HepG2 (cell line): ENCODE results near the gene CD40. TPM values are rescaled to one million over a fixed set of nuclear protein-coding genes. Genes with fewer than 3 reads are reported as not detected.

Experiments used
- ATAC-seq: fragments of 200-7000 bp; cut with Tn5 transposase; 3 replicates; pipeline ENCODE4 v1.9.1; 2020; ENCODE audit warnings: mild to moderate bottlenecking, moderate library complexity
- BruUV-seq: library from RNA; stranded (reverse); fragments of 400-500 nt; replicated peaks from 2 replicates; lab custom pipeline; 2021; lab: Mats Ljungman, UMichigan
- CTCF ChIA-PET: fragments of 300-600 bp; formaldehyde crosslinking; extraction: SDS; loops from one replicate; lab custom pipeline; 2021; ENCODE audit warnings: low total read pairs, inconsistent platforms, low intra/inter-chr PET ratio; lab: Yijun Ruan, JAX
- POLR2A ChIA-PET: fragments of 350-600 bp; sonication (Branson Sonifier 250); formaldehyde crosslinking; loops from one replicate; lab custom pipeline; 2020; ENCODE audit warnings: antibody characterized with exemption, inconsistent platforms; lab: Yijun Ruan, JAX
- DNase-seq: peaks from one replicate; pipeline ENCODE4 v3.0.0-alpha.2; 2015; ENCODE audit warnings: low spot score
- FAIRE-seq: peaks from 3 replicates; lab custom pipeline; 2011; peaks lifted over from hg19 to GRCh38; lab: Jason Lieb, UNC
- H2AFZ ChIP-seq: one replicate; pipeline ENCODE4 v1.6.1; 2011; ENCODE audit warnings: low read length, inconsistent platforms
- H3K27ac ChIP-seq: fragments of 300-600 bp; 3 replicates; pipeline ENCODE4 v1.8.0; 2011; ENCODE audit warnings: mixed run types, mild to moderate bottlenecking, mixed read lengths, low read length, inconsistent platforms; ENCODE audit not compliant: insufficient read depth; ENCODE audit errors: extremely low read length
- H3K27me3 ChIP-seq, 2 experiments: fragments of 200-600 bp in 1 of 2; 2 replicates in 1 of 2; 3 replicates in 1 of 2; pipeline versions ENCODE4 v1.6.0 to v1.8.0; 2011; ENCODE audit warnings: low read length in 2 of 2, mild to moderate bottlenecking in 2 of 2, moderate library complexity in 2 of 2, inconsistent platforms in 1 of 2; ENCODE audit not compliant: insufficient read depth in 2 of 2, control insufficient read depth in 1 of 2
- H3K36me3 ChIP-seq, 2 experiments: fragments of 200-600 bp in 1 of 2; replicated peaks in 1 of 2; 2 replicates in 1 of 2; 3 replicates in 1 of 2; pipeline versions ENCODE4 v1.5.1 to v1.8.0; 2011; ENCODE audit warnings: low read length in 2 of 2, inconsistent platforms in 1 of 2; ENCODE audit not compliant: insufficient read depth in 2 of 2, control insufficient read depth in 1 of 2
- H3K4me1 ChIP-seq: 2 replicates; pipeline ENCODE4 v1.5.1; 2012; ENCODE audit warnings: low read length, inconsistent platforms; ENCODE audit not compliant: insufficient read depth
- H3K4me2 ChIP-seq: 2 replicates; pipeline ENCODE4 v1.6.0; 2011; ENCODE audit warnings: low read depth, low read length, inconsistent platforms
- H3K4me3 ChIP-seq, 3 experiments: fragments of 200-600 bp in 1 of 3; sonication (generic), shearing (Covaris generic) in 1 of 3; replicated peaks in 1 of 3; 2 replicates each; pipeline ENCODE4 v1.5.1; 2011 to 2016; ENCODE audit warnings: low read length in 3 of 3, inconsistent platforms in 2 of 3, low read depth in 2 of 3, mild to moderate bottlenecking in 2 of 3, control low read depth in 1 of 3, mixed read lengths in 1 of 3; ENCODE audit not compliant: insufficient read depth in 1 of 3
- H3K79me2 ChIP-seq: one replicate; pipeline ENCODE4 v1.6.1; 2011; ENCODE audit warnings: low read length, inconsistent platforms; ENCODE audit not compliant: insufficient read depth
- H3K9ac ChIP-seq: 2 replicates; pipeline ENCODE4 v1.6.0; 2011; ENCODE audit warnings: mild to moderate bottlenecking, low read depth, low read length, inconsistent platforms; ENCODE audit not compliant: insufficient read depth
- H3K9me3 ChIP-seq: 2 replicates; pipeline ENCODE4 v1.5.1; 2012; ENCODE audit warnings: mild to moderate bottlenecking, low read length
- H4K20me1 ChIP-seq: 2 replicates; pipeline ENCODE4 v1.6.0; 2011; ENCODE audit warnings: inconsistent platforms, mild to moderate bottlenecking, low read length, moderate library complexity; ENCODE audit not compliant: insufficient read depth
- ATF7-NPFF ChIP-seq: sonication (generic); formaldehyde crosslinking; IDR thresholded peaks from 2 replicates; pipeline ENCODE4 v1.8.1; 2023; ENCODE audit warnings: mild to moderate bottlenecking, low read depth, missing genetic modification reagents, moderate library complexity
- CSRNP1 ChIP-seq: sonication (generic); formaldehyde crosslinking; IDR thresholded peaks from 2 replicates; pipeline ENCODE4 v1.8.1; 2023; ENCODE audit warnings: mild to moderate bottlenecking, missing genetic modification reagents
- HOXA9 ChIP-seq: sonication (generic); formaldehyde crosslinking; IDR thresholded peaks from 2 replicates; pipeline ENCODE4 v1.8.1; 2022; ENCODE audit warnings: missing genetic modification reagents, mild to moderate bottlenecking, moderate library complexity, borderline replicate concordance
- PHF20 ChIP-seq: sonication (generic); formaldehyde crosslinking; IDR thresholded peaks from 2 replicates; pipeline ENCODE4 v1.5.0; 2020; ENCODE audit warnings: mild to moderate bottlenecking, missing genetic modification reagents
- RAD51 ChIP-seq: fragments of 450-650 bp; IDR thresholded peaks from 2 replicates; pipeline ENCODE4 v1.6.1; 2016; ENCODE audit warnings: borderline replicate concordance
- ZNF224 ChIP-seq: sonication (generic); formaldehyde crosslinking; IDR thresholded peaks from 2 replicates; pipeline ENCODE4 v1.5.0; 2020; ENCODE audit warnings: mild to moderate bottlenecking, missing genetic modification reagents
- ZNF460 ChIP-seq: sonication (generic); formaldehyde crosslinking; IDR thresholded peaks from 2 replicates; pipeline ENCODE4 v1.5.1; 2020; ENCODE audit warnings: missing genetic modification reagents, mild to moderate bottlenecking, borderline replicate concordance
- WGBS: methylation state at CpG from one replicate; pipeline ENCODE4 v1.1.6; 2017; ENCODE audit warnings: low lambda C conversion rate; 5-methylcytosine and 5-hydroxymethylcytosine counted together
- in situ Hi-C: cut with HindIII; loops from 2 replicates; pipeline ENCODE4 v1.10.0; 2017; ENCODE audit warnings: low pct_unique_long_range_greater_than_20kb; ENCODE audit not compliant: extremely low pct_ligation_motif_present
- intact Hi-C: fragments of 100-400 bp; cut with micrococcal nuclease; formaldehyde crosslinking; loops from one replicate; pipeline ENCODE4 v1.10.0; 2022; ENCODE audit not compliant: unreplicated experiment
- polyA plus RNA-seq, 8 experiments: library from polyadenylated mRNA; depleted of rRNA in 3 of 8; stranded (reverse) in 7 of 8; unstranded in 1 of 8; fragments of >200 nt; fragmentation: Illumina TruSeq in 4 of 8; extraction: Trizol in 4 of 8; gene quantifications; 2 replicates each; pipeline versions ENCODE4 v1.2.1 to v1.2.3, GENCODE V29; 2011 to 2016; ENCODE audit warnings: low read depth in 4 of 8, missing spikeins in 1 of 8, mixed read lengths in 1 of 8; ENCODE audit not compliant: insufficient read depth in 1 of 8
- total RNA-seq, 5 experiments: library from RNA; depleted of rRNA; stranded (reverse); fragments of >200 nt; fragmentation: Illumina TruSeq; extraction: Trizol; gene quantifications; 2 replicates each; pipeline ENCODE4 v1.2.3, GENCODE V29; 2016; ENCODE audit warnings: low read depth in 1 of 5
- TF ChIP-seq, protein P1 (sequence below), 2 experiments: sonication (generic) in 1 of 2; formaldehyde crosslinking in 1 of 2; IDR thresholded peaks; 2 replicates each; pipeline versions ENCODE4 v1.4.0 to v1.6.1; 2016 to 2020; ENCODE audit warnings: borderline replicate concordance in 1 of 2, low read depth in 1 of 2, mild to moderate bottlenecking in 1 of 2, missing genetic modification reagents in 1 of 2

The CD40 gene
- total and polyA plus RNA-seq, 2 of the 13 experiments (the other 11 are each of a cell fraction or from before 2014, with no cell fraction given), result 4.6 to 13.4 TPM

- Histone ChIP-seq H3K4me3 (no peak overlapping the region), H4K20me1 (peaks cover 3% of the 10 kb centered on the region; the same call in 1 of the 2 replicates), H3K27me3 (peaks cover 4 to 50% of the 10 kb centered on the region in 2 experiments; a peak in 4 of 5 replicates), H3K4me2 (no peak overlapping the region), H3K27ac (no peak overlapping the region), H3K9ac (no peak overlapping the region), H3K9me3 (no peaks in the 10 kb centered on the region), H3K4me1 (peaks cover 9% of the 10 kb centered on the region; the same call in 1 of the 2 replicates), H2AFZ (no peak overlapping the region), H3K36me3 (no peaks in the 10 kb centered on the region), H3K79me2 (no peaks in the 10 kb centered on the region)
- intact Hi-C loops (no loop called here), in situ Hi-C loops (no loop called here)
- BruUV-seq, result no TSS peak
- whole genome bisulfite sequencing, result 11% methylated on average over 8 of the region's 8 CpGs
- CTCF ChIA-PET, result no interaction called here
- no peak for ATAC-seq
- no peak for TF ChIP-seq HOXA9 (CRISPR knock-in tag)
- TF ChIP-seq, protein P1, sequence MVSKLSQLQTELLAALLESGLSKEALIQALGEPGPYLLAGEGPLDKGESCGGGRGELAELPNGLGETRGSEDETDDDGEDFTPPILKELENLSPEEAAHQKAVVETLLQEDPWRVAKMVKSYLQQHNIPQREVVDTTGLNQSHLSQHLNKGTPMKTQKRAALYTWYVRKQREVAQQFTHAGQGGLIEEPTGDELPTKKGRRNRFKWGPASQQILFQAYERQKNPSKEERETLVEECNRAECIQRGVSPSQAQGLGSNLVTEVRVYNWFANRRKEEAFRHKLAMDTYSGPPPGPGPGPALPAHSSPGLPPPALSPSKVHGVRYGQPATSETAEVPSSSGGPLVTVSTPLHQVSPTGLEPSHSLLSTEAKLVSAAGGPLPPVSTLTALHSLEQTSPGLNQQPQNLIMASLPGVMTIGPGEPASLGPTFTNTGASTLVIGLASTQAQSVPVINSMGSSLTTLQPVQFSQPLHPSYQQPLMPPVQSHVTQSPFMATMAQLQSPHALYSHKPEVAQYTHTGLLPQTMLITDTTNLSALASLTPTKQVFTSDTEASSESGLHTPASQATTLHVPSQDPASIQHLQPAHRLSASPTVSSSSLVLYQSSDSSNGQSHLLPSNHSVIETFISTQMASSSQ (IDR thresholded peaks at IDR 0.05; ENCODE audit: low read depth), result no peak
- TF ChIP-seq, protein P1 (CRISPR knock-in tag; IDR thresholded peaks at IDR 0.05; ENCODE audit: borderline replicate concordance), result no peak
- TF ChIP-seq RAD51, result no peak
- no peak for TF ChIP-seq PHF20 (CRISPR knock-in tag)
- no peak for TF ChIP-seq ATF7-NPFF (CRISPR knock-in tag)
- TF ChIP-seq ZNF224 (CRISPR knock-in tag), result no peak
- TF ChIP-seq ZNF460 (CRISPR knock-in tag), result peak; percentile 18; the same call in 1 of the 2 replicates
- TF ChIP-seq CSRNP1 (CRISPR knock-in tag), result no peak
- DNase-seq, result no peak
- POLR2A ChIA-PET, result no interaction called here
- no peak for FAIRE-seq
Observed at GRCh38 chr20:46156065-46156464, 38.0 kb downstream of the CD40 start.
